ENCODE data around the gene MCC.

The MCC gene

GRCh38 chr5:113209498-113209897 is 278.8 kb downstream of the MCC start:
- Histone ChIP-seq H3K4me3 (ENCODE audit: low read depth, low read length) (no peak overlapping the region), H3K36me3 (ENCODE audit: control insufficient read depth in 2 of 2, insufficient read depth in 1 of 2, low read length in 2 of 2) (no peaks in the 10 kb centered on the region), H3K9me3 (ENCODE audit: control insufficient read depth, insufficient read depth, low read depth, low read length) (no peaks in the 10 kb centered on the region), H3K27ac (ENCODE audit: extremely low read depth, low read depth, low read length) (no peak overlapping the region), H3K4me1 (ENCODE audit: control insufficient read depth, insufficient read depth, low read length) (peaks cover 40% of the 10 kb centered on the region)
- ChIA-PET CTCF (no interaction called here), POLR2A (no interaction called here)
- TF ChIP-seq ZBTB17 (tag by site-specific recombination; IDR thresholded peaks at IDR 0.05) = no peak
- TF ChIP-seq ZBTB20 (tag by site-specific recombination; IDR thresholded peaks at IDR 0.05) = no peak
- no peak for TF ChIP-seq ZNF596 (tag by site-specific recombination; IDR thresholded peaks at IDR 0.05)
- TF ChIP-seq IKZF3 (tag by site-specific recombination; IDR thresholded peaks at IDR 0.05) = 0 out of 2 replicates have a peak, but pooled peaks have one; percentile 27
- no peak for TF ChIP-seq ZNF248 (tag by site-specific recombination; IDR thresholded peaks at IDR 0.05)
- TF ChIP-seq SP3 (tag by site-specific recombination; IDR thresholded peaks at IDR 0.05) = no peak

GRCh38 chr5:113205807-113206206 is 282.4 kb downstream of the MCC start:
- ChIA-PET CTCF (interaction anchor here (0.6 to 1.5 kb wide), 5 partner anchors 58 to 210 kb away, joined by 3 to 5 read pairs (median 3); no protein-coding TSS in a partner anchor), POLR2A (interaction anchor here (1.0 kb wide), 1 partner anchor 88 kb away, joined by 4 read pairs; no protein-coding TSS in a partner anchor)
- Histone ChIP-seq H3K9me3 (ENCODE audit: control insufficient read depth, insufficient read depth, low read depth, low read length) (no peaks in the 10 kb centered on the region), H3K36me3 (ENCODE audit: control insufficient read depth in 2 of 2, insufficient read depth in 1 of 2, low read length in 2 of 2) (no peaks in the 10 kb centered on the region), H3K4me1 (ENCODE audit: control insufficient read depth, insufficient read depth, low read length) (peaks cover 42% of the 10 kb centered on the region), H3K4me3 (ENCODE audit: low read depth, low read length) (no peak overlapping the region), H3K27ac (ENCODE audit: extremely low read depth, low read depth, low read length) (no peak overlapping the region)
- TF ChIP-seq CTCF (tag by site-specific recombination; IDR thresholded peaks at IDR 0.05) = peak; percentile 82
- TF ChIP-seq ZNF155 (tag by site-specific recombination; IDR thresholded peaks at IDR 0.05) = no peak
- peak; percentile 59 for TF ChIP-seq ZNF600 (tag by site-specific recombination; IDR thresholded peaks at IDR 0.05)
- no peak for TF ChIP-seq RBAK (tag by site-specific recombination; IDR thresholded peaks at IDR 0.05)
- no peak for TF ChIP-seq ZNF513 (tag by site-specific recombination; IDR thresholded peaks at IDR 0.05)
- TF ChIP-seq ZNF416 (tag by site-specific recombination; IDR thresholded peaks at IDR 0.05) = no peak
- TF ChIP-seq SCRT2 (tag by site-specific recombination; IDR thresholded peaks at IDR 0.05) = 0 out of 2 replicates have a peak, but pooled peaks have one; percentile 15
- TF ChIP-seq ZNF792 (tag by site-specific recombination; IDR thresholded peaks at IDR 0.05) = no peak

- CTCF ChIA-PET = interaction anchor here (0.6 to 1.5 kb wide), 6 partner anchors 10 to 209 kb away, joined by 3 to 5 read pairs (median 3); no protein-coding TSS in a partner anchor
- TF ChIP-seq ZNF248 (tag by site-specific recombination; IDR thresholded peaks at IDR 0.05) (no peak), ZNF280D (tag by site-specific recombination; IDR thresholded peaks at IDR 0.05) (no peak), ZBTB20 (tag by site-specific recombination; IDR thresholded peaks at IDR 0.05) (no peak), SALL2 (tag by site-specific recombination; IDR thresholded peaks at IDR 0.05; ENCODE audit: borderline replicate concordance) (no peak), ZNF366 (tag by site-specific recombination; conservative IDR thresholded peaks at IDR 0.05) (no peak), AEBP2 (tag by site-specific recombination; IDR thresholded peaks at IDR 0.05; ENCODE audit: borderline replicate concordance) (no peak), HIC1 (tag by site-specific recombination; IDR thresholded peaks at IDR 0.05) (no peak), ZNF2 (tag by site-specific recombination; IDR thresholded peaks at IDR 0.05) (no peak), EGR2 (tag by site-specific recombination; IDR thresholded peaks at IDR 0.05; ENCODE audit: low read depth) (no peak), ZNF394 (tag by site-specific recombination; IDR thresholded peaks at IDR 0.05; ENCODE audit: borderline replicate concordance) (no peak)
Measured at GRCh38 chr5:113205323-113205722, 282.9 kb downstream of the MCC start.

More at GRCh38 chr5:113205323-113205722, 282.9 kb downstream of the MCC start:
- Histone ChIP-seq H3K4me3 (ENCODE audit: low read depth, low read length) (no peak overlapping the region), H3K9me3 (ENCODE audit: control insufficient read depth, insufficient read depth, low read depth, low read length) (no peaks in the 10 kb centered on the region), H3K4me1 (ENCODE audit: control insufficient read depth, insufficient read depth, low read length) (peaks cover 42% of the 10 kb centered on the region), H3K36me3 (ENCODE audit: control insufficient read depth in 2 of 2, insufficient read depth in 1 of 2, low read length in 2 of 2) (no peaks in the 10 kb centered on the region), H3K27ac (ENCODE audit: extremely low read depth, low read depth, low read length) (no peak overlapping the region; the same call in 1 of the 2 replicates)
- POLR2A ChIA-PET = interaction anchor here (1.0 kb wide), 1 partner anchor 89 kb away, joined by 4 read pairs; no protein-coding TSS in a partner anchor
